ENCODE measurements around the gene EEF1A1. TPM values are rescaled to one million over a fixed set of nuclear protein-coding genes. Genes with fewer than 3 reads are reported as not detected.

Gene EEF1A1
- total RNA-seq, 4 donors from 2014 or later = 2,654 to 8,743 (median 5,443) TPM

- Histone ChIP-seq H3K9me3 (no peaks in the 10 kb centered on the region), H3K27ac (no peak overlapping the region), H3K27me3 (no peaks in the 10 kb centered on the region), H3K4me1 (no peaks in the 10 kb centered on the region), H3K4me3 (no peak overlapping the region), H3K36me3 (no peaks in the 10 kb centered on the region)
- in situ Hi-C loops (cut with MboI; ENCODE audit: low pct_ligation_motif_present in 1 of 4, low pct_unique_long_range_greater_than_20kb in 1 of 4, low sequenced_read_pairs in 3 of 4) (no loop called here), intact Hi-C loops (cut with DNase I; ENCODE audit: low total_unique reads) (no loop called here)
- no peak for DNase-seq
- 30 to 68% methylated on average over 2 to 3 of the region's 3 CpGs for WGBS, 2 donors (ENCODE audit: low coverage in 1 of 2)
- TF ChIP-seq POLR2AphosphoS5 (IDR thresholded peaks at IDR 0.05) = no peak
- no peak for TF ChIP-seq EP300 (IDR thresholded peaks at IDR 0.05; ENCODE audit: low read depth)
- TF ChIP-seq CTCF (IDR thresholded peaks at IDR 0.05) = no peak
- TF ChIP-seq POLR2A (IDR thresholded peaks at IDR 0.05) = no peak
These were observed 16.8 kb upstream of the EEF1A1 start for GRCh38 chr6:73537677-73538076.

GRCh38 chr6:73534628-73535027, 13.8 kb upstream of the EEF1A1 start:
- H3K9me3 ChIP-seq = no peaks in the 10 kb centered on the region
- no peak for DNase-seq
- H3K36me3 ChIP-seq = no peaks in the 10 kb centered on the region
- intact Hi-C loops (cut with DNase I; ENCODE audit: low total_unique reads) = no loop called here
- TF ChIP-seq POLR2AphosphoS5 (IDR thresholded peaks at IDR 0.05) (no peak), CTCF (IDR thresholded peaks at IDR 0.05) (no peak), POLR2A (IDR thresholded peaks at IDR 0.05) (no peak), EP300 (IDR thresholded peaks at IDR 0.05; ENCODE audit: low read depth) (no peak)
- H3K27ac ChIP-seq = no peak overlapping the region
- H3K4me3 ChIP-seq = no peak overlapping the region
- WGBS, 2 donors (ENCODE audit: low coverage in 1 of 2) = 65 to 80% methylated on average over 2 of the region's 2 CpGs
- in situ Hi-C loops (cut with MboI; ENCODE audit: low pct_ligation_motif_present in 1 of 4, low pct_unique_long_range_greater_than_20kb in 1 of 4, low sequenced_read_pairs in 3 of 4) = no loop called here
- H3K27me3 ChIP-seq = no peaks in the 10 kb centered on the region
- no peaks in the 10 kb centered on the region for H3K4me1 ChIP-seq

GRCh38 chr6:73532293-73532692, 11.5 kb upstream of the EEF1A1 start:
- H3K4me3 ChIP-seq = no peak overlapping the region
- 77 to 85% methylated on average over 3 of the region's 3 CpGs for WGBS, 2 donors (ENCODE audit: low coverage in 1 of 2)
- no peak for DNase-seq
- H3K36me3 ChIP-seq = no peaks in the 10 kb centered on the region
- intact Hi-C loops (cut with DNase I; ENCODE audit: low total_unique reads) = no loop called here
- in situ Hi-C loops (cut with MboI; ENCODE audit: low pct_ligation_motif_present in 1 of 4, low pct_unique_long_range_greater_than_20kb in 1 of 4, low sequenced_read_pairs in 3 of 4) = no loop called here
- H3K27ac ChIP-seq = no peak overlapping the region
- TF ChIP-seq POLR2AphosphoS5 (IDR thresholded peaks at IDR 0.05) (no peak), CTCF (IDR thresholded peaks at IDR 0.05) (no peak), EP300 (IDR thresholded peaks at IDR 0.05; ENCODE audit: low read depth) (no peak), POLR2A (IDR thresholded peaks at IDR 0.05) (no peak)
- no peaks in the 10 kb centered on the region for H3K4me1 ChIP-seq
- no peaks in the 10 kb centered on the region for H3K9me3 ChIP-seq
- H3K27me3 ChIP-seq = no peaks in the 10 kb centered on the region

DNA sequence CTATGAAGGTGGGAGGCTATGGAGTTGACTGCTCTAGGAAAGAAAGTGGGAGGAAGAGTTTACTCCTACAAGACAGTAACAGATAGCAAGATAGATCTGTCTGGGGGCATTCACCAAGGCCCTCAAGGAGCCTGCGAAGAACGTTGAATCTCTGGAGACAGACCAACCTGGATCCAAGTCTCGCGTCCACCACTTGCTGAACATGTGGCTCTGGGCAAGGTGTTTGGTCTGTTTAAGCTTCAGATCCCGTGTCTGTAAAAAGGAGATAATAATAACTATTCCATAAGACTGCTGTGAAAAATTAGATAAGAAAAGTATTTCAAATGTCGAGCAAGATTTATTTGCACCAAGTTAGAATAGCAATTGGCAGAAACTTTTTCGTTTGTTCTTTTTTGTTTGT, 8.1 kb upstream of the EEF1A1 start:
- WGBS, 2 donors (ENCODE audit: low coverage in 1 of 2) = 78 to 86% methylated on average over 4 to 7 of the region's 7 CpGs
- Histone ChIP-seq H3K9me3 (no peaks in the 10 kb centered on the region), H3K4me1 (peaks cover 0 to 6% (median 2%) of the 10 kb centered on the region in 4 donors), H3K36me3 (no peaks in the 10 kb centered on the region), H3K27ac (no peak overlapping the region), H3K4me3 (no peak overlapping the region), H3K27me3 (no peaks in the 10 kb centered on the region)
- no peak for TF ChIP-seq CTCF (IDR thresholded peaks at IDR 0.05)
- TF ChIP-seq EP300 (IDR thresholded peaks at IDR 0.05; ENCODE audit: low read depth) = no peak
- no peak for TF ChIP-seq POLR2AphosphoS5 (IDR thresholded peaks at IDR 0.05)
- no peak for TF ChIP-seq POLR2A (IDR thresholded peaks at IDR 0.05)
- in situ Hi-C loops (cut with MboI; ENCODE audit: low pct_ligation_motif_present in 1 of 4, low pct_unique_long_range_greater_than_20kb in 1 of 4, low sequenced_read_pairs in 3 of 4) (loop anchor here in 1 of 4 donors (10.0 kb wide), 1 partner anchor 46 kb away; no protein-coding TSS in a partner anchor), intact Hi-C loops (cut with DNase I; ENCODE audit: low total_unique reads) (loop anchor here (10.0 kb wide), 1 partner anchor 56 kb away; no protein-coding TSS in a partner anchor)
- DNase-seq = no peak

Data from transverse colon (tissue), 4 donors.